ENCODE results near the gene TMEM185B. TPM values are rescaled to one million over a fixed set of nuclear protein-coding genes. Genes with fewer than 3 reads are reported as not detected.

Gene TMEM185B
- total RNA-seq, 4 donors from 2014 or later: 11.6 to 33.3 (median 20.1) TPM

DNA sequence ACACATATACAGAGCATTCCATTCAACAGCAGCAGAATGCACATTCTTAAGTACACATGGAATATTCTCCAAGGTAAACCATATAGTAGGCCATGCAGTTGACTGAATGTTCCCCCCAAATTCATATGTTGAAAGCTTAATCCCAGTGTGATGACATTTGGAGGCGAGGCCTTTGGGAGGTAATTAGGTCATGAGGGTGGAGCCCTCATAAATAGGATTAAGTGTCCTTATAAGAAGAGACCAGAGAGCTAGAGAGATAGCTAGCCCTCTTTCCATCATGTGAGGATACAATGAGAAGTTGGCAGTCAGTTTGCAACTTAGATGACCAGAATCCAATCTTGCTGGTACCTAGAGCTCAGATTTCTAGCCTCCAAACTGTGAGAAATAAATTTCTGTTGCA, 27.6 kb downstream of the TMEM185B start:
- Histone ChIP-seq H3K4me3 (no peak overlapping the region), H3K4me1 (no peaks in the 10 kb centered on the region), H3K36me3 (no peaks in the 10 kb centered on the region), H3K9me3 (no peaks in the 10 kb centered on the region), H3K27me3 (no peaks in the 10 kb centered on the region), H3K27ac (no peak overlapping the region)
- TF ChIP-seq POLR2A (IDR thresholded peaks at IDR 0.05): no peak
- TF ChIP-seq, protein P1, sequence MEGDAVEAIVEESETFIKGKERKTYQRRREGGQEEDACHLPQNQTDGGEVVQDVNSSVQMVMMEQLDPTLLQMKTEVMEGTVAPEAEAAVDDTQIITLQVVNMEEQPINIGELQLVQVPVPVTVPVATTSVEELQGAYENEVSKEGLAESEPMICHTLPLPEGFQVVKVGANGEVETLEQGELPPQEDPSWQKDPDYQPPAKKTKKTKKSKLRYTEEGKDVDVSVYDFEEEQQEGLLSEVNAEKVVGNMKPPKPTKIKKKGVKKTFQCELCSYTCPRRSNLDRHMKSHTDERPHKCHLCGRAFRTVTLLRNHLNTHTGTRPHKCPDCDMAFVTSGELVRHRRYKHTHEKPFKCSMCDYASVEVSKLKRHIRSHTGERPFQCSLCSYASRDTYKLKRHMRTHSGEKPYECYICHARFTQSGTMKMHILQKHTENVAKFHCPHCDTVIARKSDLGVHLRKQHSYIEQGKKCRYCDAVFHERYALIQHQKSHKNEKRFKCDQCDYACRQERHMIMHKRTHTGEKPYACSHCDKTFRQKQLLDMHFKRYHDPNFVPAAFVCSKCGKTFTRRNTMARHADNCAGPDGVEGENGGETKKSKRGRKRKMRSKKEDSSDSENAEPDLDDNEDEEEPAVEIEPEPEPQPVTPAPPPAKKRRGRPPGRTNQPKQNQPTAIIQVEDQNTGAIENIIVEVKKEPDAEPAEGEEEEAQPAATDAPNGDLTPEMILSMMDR (IDR thresholded peaks at IDR 0.05): no peak
- DNase-seq: no peak

GRCh38 chr2:120192280-120192679, 30.9 kb downstream of the TMEM185B start:
- Histone ChIP-seq H3K4me1 (no peaks in the 10 kb centered on the region), H3K4me3 (no peak overlapping the region), H3K36me3 (no peaks in the 10 kb centered on the region), H3K9me3 (no peaks in the 10 kb centered on the region), H3K27me3 (no peaks in the 10 kb centered on the region), H3K27ac (no peak overlapping the region)
- no peak for DNase-seq
- TF ChIP-seq, protein P1 (IDR thresholded peaks at IDR 0.05): no peak
- TF ChIP-seq POLR2A (IDR thresholded peaks at IDR 0.05): no peak

DNA sequence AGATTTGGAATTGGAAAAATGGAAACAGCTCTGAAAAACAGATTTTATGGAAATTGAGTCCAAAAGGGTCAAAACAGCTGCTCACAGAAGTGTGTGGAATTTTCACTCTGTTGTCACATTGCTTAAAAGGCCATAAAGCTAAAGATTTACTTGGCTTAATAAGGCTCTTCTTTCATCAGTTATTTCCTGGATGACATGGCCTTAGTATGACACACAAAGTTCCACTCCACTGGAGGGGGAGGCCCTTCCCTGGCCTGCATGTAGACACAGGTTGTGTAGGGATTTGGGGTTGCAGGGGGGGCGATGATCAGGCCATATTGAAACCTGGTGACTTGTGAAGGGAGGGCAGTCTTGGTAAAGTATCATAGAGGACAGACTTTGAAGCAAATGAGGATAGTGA, 34.0 kb downstream of the TMEM185B start:
- TF ChIP-seq, protein P1 (IDR thresholded peaks at IDR 0.05): no peak
- TF ChIP-seq POLR2A (IDR thresholded peaks at IDR 0.05): no peak
- Histone ChIP-seq H3K27me3 (no peaks in the 10 kb centered on the region), H3K4me3 (no peak overlapping the region), H3K36me3 (no peaks in the 10 kb centered on the region), H3K9me3 (no peaks in the 10 kb centered on the region), H3K4me1 (no peaks in the 10 kb centered on the region), H3K27ac (no peak overlapping the region)
- DNase-seq: no peak

- Histone ChIP-seq H3K27me3 (no peaks in the 10 kb centered on the region), H3K4me1 (no peaks in the 10 kb centered on the region), H3K27ac (no peak overlapping the region), H3K9me3 (no peaks in the 10 kb centered on the region), H3K36me3 (no peaks in the 10 kb centered on the region), H3K4me3 (no peak overlapping the region)
- no peak for DNase-seq
- no peak for TF ChIP-seq POLR2A (IDR thresholded peaks at IDR 0.05)
- TF ChIP-seq, protein P1 (IDR thresholded peaks at IDR 0.05): no peak
These were observed 41.1 kb downstream of the TMEM185B start for GRCh38 chr2:120182019-120182560.

GRCh38 chr2:120180066-120180465, 43.1 kb downstream of the TMEM185B start:
- Histone ChIP-seq H3K4me3 (no peak overlapping the region), H3K27ac (no peak overlapping the region), H3K4me1 (peaks cover 0 to 5% (median 0%) of the 10 kb centered on the region in 4 donors), H3K9me3 (no peaks in the 10 kb centered on the region), H3K27me3 (no peaks in the 10 kb centered on the region), H3K36me3 (no peaks in the 10 kb centered on the region)
- TF ChIP-seq, protein P1 (IDR thresholded peaks at IDR 0.05): no peak
- TF ChIP-seq POLR2A (IDR thresholded peaks at IDR 0.05): no peak
- DNase-seq: no peak

- H3K27ac ChIP-seq: no peak overlapping the region
- H3K4me1 ChIP-seq: peaks cover 0 to 5% (median 0%) of the 10 kb centered on the region in 4 donors
- TF ChIP-seq, protein P1 (IDR thresholded peaks at IDR 0.05): no peak
- TF ChIP-seq POLR2A (IDR thresholded peaks at IDR 0.05): no peak
- H3K4me3 ChIP-seq: no peak overlapping the region
- H3K27me3 ChIP-seq: no peaks in the 10 kb centered on the region
- no peaks in the 10 kb centered on the region for H3K9me3 ChIP-seq
- no peaks in the 10 kb centered on the region for H3K36me3 ChIP-seq
- no peak for DNase-seq
These were observed 43.8 kb downstream of the TMEM185B start for GRCh38 chr2:120179396-120179795.
